Bronchial epithelial cell (primary cell): Measurements from ENCODE around the gene CEMIP2. TPM values are rescaled to one million over a fixed set of nuclear protein-coding genes. Genes with fewer than 3 reads are reported as not detected.

Source experiments
- DNase-seq: peaks from one replicate; pipeline ENCODE4 v3.0.0-alpha.2; 2010; ENCODE audit warnings: low read depth
- FAIRE-seq: peaks from 2 replicates; lab custom pipeline; 2011; peaks lifted over from hg19 to GRCh38; lab: Jason Lieb, UNC
- H3K27me3 ChIP-seq: 2 replicates; pipeline ENCODE4 v1.5.1; 2011; ENCODE audit warnings: low read length; ENCODE audit not compliant: control insufficient read depth, insufficient read depth
- H3K36me3 ChIP-seq: 2 replicates; pipeline ENCODE4 v1.5.1; 2011; ENCODE audit warnings: low read length; ENCODE audit not compliant: control insufficient read depth, insufficient read depth
- H3K4me3 ChIP-seq: 2 replicates; pipeline ENCODE4 v1.5.1; 2011; ENCODE audit warnings: mild to moderate bottlenecking, low read depth, low read length, control low read depth
- CTCF ChIP-seq: IDR thresholded peaks from 2 replicates; pipeline ENCODE4 v1.5.1; 2011; ENCODE audit warnings: mild to moderate bottlenecking, moderate library complexity, low read length, control low read depth, inconsistent platforms; ENCODE audit not compliant: insufficient read depth, severe bottlenecking
- total RNA-seq: library from RNA; depleted of rRNA; stranded (reverse); fragments of >200 nt; gene quantifications from 2 replicates; pipeline ENCODE4 v1.2.1, GENCODE V29; 2014

CEMIP2 gene
- total RNA-seq, 1 donor from 2014 or later: 37.6 TPM

GRCh38 chr9:71637375-71637774, 130.9 kb downstream of the CEMIP2 start:
- H3K27me3 ChIP-seq: no peaks in the 10 kb centered on the region
- FAIRE-seq (no peak), DNase-seq (no peak)
- H3K4me3 ChIP-seq: no peak overlapping the region
- no peaks in the 10 kb centered on the region for H3K36me3 ChIP-seq
- TF ChIP-seq CTCF: no peak

GRCh38 chr9:71636143-71636839, 132.0 kb downstream of the CEMIP2 start:
- FAIRE-seq (no peak), DNase-seq (no peak)
- Histone ChIP-seq H3K36me3 (no peaks in the 10 kb centered on the region), H3K27me3 (no peaks in the 10 kb centered on the region), H3K4me3 (no peak overlapping the region)
- no peak for TF ChIP-seq CTCF

GRCh38 chr9:71634752-71635151, 133.6 kb downstream of the CEMIP2 start:
- FAIRE-seq: no peak
- DNase-seq: no peak
- no peak for TF ChIP-seq CTCF
- no peaks in the 10 kb centered on the region for H3K27me3 ChIP-seq
- H3K36me3 ChIP-seq: no peaks in the 10 kb centered on the region
- H3K4me3 ChIP-seq: no peak overlapping the region

Other genes starting within 250 kb of the CEMIP2 start
- 24.7 and 32.5 TPM in 2 replicates for gene ABHD17B, start 142.7 kb upstream of the CEMIP2 start, total RNA-seq
- 11.3 and 14.1 TPM in 2 replicates for gene C9orf85, start 143.1 kb upstream of the CEMIP2 start, total RNA-seq